ENCODE results near the gene AGAP1.

AGAP1 gene

DNA sequence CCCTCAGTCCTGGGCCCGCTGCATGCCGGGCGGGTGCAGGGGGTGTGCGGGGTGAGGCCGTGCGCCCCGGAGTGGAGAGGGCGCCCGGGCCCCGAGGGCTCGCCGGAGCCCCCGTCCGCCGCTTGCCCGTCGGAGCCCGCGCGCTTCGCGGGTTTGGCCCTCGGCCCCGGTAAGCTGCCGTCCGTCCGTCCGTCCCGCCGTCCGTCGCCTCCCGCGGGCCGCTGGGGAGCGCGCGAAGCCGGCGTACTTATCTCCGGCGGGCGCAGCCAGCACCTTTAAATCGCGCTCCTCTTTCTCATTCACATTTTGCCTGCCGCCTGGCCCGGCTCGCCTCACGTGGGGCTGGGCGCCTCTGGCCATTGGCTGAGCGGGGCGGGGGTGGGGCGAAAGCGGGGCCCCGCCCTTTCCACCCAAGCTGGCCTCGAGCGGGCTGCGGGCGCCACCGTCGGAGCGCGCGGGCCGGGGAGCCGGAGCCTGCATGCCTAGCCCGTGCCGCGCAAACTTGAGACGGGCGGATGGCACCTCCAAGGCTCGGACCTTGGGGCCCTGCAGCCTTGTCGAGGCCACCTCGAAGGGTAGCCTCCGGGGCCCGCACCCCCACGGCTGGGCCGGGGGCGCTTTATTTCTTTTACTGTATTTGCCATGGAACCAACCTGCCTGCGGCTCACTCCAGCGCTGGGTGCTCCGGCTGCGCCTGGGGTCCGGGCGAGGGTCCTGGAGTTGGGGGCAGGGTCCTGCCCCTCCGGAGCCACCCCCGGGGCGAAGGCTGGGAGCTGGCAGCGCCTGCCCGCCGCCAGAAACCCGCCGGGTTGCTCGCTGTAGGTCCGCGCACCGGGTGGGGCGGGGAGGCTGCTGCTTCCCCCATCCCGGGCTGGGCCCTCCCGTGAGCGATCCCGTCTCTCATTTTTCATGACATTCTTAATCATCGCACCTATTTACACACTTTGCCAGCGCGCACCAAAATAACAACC is 674.6 kb downstream of the AGAP1 start, which contains the start of gene GBX2:
TSS of gene GBX2 (minus strand) at position 277 of the 971 bp plus-strand sequence. CDS start 415 bp downstream, outside the sequence.
- DNase-seq (ENCODE audit: low read depth, low spot score), result peak; percentile 83

DNA sequence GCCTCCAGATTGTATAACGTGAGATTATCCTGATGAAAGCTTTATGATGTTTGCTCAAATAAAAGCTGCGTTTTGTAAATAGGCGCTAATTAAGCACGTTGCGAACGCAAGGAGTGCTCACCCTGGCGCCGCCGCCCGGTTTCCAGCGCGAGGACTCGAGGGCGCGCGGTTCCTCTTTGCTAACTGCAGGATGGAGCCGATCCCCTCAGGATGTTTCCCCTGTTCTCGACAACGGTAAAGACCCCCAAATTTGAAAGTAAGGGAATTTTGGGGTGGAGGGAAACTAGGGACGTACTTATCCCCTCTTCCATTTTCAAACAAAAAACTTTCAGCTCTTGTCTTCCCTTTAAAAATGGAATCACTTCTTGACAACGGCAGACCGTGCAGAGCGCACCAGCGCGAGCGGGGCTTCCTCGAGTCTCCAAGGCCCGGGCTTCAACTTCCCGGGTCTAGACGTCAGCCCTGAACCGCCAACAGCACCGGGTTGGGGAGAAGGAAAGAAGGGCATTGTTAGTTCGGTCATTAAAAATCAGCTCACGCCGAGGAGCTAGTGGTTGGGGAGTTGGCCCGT is 675.4 kb downstream of the AGAP1 start:
- no peak for DNase-seq (ENCODE audit: low read depth, low spot score)

DNA sequence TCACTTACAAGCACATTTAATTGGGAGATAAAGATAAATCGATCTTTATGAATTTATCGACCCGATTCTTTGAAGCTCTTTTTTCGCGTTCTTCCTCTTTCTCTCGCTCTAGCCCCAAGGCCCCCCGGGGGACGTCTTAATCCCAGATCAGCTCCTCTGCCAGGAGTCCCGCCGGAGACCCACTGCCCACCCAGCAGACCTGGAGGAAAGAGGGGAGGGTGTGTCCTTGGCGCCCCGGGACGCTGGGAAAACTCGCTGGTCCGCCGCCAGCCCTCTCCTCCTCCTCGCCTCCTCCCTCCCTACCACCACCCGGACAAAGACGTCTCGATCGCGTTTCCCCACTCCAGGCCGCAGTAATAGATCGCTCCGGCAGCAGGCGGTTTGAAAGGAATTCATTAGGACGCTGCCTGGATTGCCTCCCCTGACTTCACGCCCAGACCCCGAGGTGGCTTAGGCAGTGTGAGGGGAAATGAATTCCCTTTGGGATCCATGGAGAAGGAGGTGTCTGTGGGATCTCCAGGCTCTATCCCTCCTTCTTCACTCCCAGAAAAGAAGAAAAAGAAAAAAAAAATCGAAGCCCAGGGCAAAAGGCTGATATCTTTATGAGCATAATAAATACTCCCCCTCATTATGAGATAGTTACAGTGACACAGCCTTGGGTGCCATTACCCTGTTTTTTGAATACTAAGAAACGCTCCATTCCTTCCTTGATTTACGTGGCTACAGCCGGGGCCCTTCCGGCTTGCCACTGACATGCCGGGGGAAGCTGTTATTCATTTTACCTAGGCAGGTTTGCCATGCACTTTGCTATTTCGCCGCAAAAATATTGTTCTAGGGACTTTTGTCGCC is 676.1 kb downstream of the AGAP1 start:
- no peak for DNase-seq (ENCODE audit: low read depth, low spot score)

DNA sequence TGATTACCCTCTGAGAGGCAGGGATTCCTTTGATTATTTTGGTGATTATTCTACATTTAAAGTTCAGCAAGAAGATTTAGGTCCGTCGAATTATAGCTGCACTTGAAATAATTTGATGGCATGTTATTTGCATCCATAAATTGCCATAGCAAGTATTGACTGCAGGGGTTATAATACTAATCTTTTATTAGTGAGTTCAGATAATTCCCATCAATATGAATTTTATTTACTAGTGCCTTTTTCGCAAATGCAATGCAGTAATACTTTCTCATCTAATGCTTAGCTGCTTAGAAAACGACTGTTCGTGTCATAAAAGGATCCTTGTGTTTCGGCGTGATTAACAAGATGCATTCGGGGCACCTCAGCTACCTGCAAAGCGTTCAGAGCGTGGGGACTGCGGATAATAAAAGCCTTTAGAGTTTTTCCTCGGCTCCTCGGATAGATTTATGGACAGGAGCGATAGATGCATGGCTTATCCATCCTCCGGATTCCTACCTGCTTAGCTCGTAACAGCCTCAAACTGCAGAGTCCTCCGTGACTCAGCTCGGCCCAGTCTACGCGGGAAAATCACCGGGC is 676.8 kb downstream of the AGAP1 start:
- DNase-seq (ENCODE audit: low read depth, low spot score), result no peak

DNA sequence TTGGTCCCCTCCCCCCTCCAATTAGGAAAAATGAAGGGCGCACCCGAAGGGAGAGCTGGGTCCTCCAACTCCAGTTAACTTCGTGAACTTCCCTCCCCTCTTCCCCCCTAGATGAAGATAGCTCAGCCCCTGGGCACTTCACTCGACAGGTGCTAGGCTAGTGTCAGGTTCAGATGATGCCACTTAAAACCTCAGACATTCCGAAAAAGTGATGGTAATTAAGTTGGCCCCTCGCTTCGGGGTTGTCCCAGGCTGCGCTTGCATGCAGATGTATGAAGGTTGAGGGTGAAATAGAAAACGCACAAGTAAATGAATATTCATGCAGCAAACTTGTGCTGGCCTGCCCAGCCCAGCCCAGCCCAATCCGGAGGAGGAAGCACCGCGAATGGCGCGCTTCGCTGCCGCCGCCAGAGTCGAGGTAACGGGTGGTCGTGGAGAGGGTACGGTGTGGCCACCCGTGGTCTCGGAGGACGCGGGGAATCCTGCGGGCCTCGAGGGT is 677.4 kb downstream of the AGAP1 start:
- no peak for DNase-seq (ENCODE audit: low read depth, low spot score)

DNA sequence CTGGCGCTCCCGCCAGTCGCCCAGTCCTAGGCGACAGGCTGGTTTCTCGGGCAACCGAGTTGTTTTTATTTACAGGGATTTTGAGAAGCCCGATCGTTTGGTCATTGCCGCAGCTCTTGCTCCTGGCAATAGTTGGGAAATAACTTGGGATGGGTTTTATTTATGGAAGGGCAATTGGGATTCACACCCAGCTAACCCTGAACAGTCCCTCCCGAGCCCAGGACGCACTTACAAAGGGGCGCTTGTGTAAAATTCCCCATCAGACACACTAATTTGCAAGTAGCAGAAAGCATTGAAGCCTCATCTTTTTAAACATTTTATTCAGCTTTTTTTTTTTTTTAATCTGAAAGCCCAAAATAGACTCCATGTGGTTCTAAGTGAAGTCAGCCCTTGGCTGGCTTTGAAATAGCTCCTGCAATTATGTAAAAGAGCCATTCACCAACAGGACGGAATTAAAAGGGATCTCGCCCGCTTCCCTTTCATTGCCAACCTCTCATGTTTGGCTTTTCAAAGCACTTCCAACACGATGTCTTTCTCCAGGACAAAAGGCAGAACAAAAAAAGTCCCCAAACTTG is 677.9 kb downstream of the AGAP1 start:
- DNase-seq (ENCODE audit: low read depth, low spot score), result no peak

DNA sequence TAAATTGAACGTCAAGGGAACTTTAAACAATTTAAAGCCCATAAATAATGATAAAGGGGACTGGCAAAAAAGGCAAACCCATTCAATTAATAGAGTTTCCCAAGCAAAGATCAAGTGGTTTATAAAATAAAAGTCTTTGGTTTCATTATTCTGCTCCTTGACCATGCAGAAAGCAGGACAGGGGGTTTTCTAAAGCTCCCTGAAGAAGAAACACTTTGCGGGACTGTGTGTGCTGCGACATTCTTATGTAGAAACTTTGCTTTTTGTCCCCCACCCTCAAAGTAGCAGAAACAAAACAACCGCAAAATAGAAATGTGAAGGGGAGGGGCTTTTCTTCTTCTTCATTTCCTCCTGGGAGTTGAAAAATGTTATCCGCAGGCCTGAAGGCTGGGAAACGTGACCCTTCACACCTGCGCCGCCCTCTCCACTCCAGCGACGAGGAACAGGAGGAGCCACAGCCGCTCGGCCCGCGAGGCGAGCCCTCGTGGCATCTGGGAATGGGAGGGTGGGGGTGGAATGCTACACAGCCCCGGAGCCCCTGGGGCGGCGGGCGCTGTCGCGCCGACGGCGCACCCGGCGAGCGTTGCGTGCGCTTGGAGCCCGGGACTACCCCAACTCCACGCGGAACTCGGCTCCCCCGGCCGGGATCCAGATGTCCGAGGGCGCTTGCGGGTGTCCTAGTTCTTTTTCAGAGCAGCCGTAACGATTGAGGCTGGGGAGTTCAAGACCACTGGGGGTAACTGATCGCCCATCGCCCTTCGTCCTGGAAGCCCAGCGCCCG is 678.6 kb downstream of the AGAP1 start:
- DNase-seq (ENCODE audit: low read depth, low spot score), result no peak

DNA sequence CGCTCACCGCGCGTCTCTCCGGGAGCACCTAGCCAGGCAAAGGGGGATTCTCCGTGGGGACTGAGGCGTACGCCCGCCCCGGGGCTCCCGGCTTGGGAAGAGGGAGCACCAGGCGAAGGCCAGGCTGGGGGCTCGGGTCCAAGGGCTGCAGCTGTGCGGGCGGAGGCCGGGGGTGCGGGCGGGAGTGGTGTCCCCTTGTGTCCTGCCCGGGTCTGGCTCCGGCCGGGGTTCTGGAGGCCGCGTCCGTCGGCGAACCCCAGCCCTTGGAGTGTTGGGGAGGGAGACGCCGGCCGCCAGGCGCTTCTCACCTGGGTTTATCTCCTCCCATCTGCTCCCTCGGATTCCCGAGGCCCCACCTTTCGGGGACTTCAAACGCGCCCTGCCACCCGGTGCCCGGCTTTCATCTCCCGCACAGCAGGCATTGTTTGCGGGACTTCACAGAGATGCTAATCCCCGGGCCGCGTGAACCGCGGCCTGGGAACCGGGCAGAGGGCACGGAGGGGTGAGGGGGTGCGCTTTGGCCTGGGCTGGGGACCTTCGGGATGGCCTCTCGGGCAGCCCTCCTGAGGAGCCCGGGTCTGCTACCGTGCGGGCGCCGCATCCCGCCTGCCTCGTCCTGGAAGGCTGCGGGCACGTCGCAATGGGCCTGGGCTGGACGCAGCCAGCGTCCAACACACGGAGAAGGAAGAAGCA is 679.3 kb downstream of the AGAP1 start:
- DNase-seq (ENCODE audit: low read depth, low spot score), result no peak

DNA sequence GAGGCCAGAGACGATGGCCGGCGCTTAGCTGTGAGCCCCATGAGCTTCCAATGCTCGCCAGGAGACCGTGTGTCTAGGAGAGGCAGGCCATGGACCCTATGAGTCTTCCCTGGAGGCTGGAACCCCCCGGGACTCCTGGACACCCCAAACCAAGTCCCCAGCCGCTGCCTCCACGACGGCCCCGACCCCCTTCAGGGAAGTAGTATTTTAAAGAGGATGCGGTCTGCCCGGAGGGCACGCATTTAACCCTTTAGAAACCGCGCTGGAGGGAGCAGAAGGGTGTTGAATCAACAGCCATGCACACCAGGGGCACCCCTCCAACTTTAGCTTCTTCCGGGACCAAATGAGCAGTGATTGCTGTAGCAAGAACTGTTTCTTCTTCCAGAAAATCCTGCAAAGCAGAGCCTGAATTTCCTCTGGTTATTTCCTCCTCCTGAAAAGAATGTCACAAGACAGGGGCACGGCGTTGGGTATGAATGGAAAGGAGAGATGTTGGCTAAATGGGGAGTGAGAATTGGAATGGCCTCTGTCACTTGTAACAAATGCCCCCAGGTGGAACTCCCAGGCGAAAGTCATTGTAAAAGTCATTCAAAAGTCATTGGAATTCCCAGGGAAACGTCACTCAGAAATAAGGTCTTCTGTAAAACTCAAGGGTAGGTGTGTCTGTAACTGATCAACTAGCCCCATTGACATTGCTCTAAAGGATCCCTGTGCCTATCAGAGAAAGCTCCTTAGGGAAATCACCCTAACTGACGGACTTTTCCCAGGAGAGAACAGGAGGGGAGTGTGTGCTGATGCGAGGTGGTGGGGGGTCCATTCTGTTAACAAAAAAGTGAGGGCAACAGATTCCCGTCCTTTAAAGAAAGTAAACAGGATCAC is 680.1 kb downstream of the AGAP1 start:
- DNase-seq (ENCODE audit: low read depth, low spot score), result no peak

DNA sequence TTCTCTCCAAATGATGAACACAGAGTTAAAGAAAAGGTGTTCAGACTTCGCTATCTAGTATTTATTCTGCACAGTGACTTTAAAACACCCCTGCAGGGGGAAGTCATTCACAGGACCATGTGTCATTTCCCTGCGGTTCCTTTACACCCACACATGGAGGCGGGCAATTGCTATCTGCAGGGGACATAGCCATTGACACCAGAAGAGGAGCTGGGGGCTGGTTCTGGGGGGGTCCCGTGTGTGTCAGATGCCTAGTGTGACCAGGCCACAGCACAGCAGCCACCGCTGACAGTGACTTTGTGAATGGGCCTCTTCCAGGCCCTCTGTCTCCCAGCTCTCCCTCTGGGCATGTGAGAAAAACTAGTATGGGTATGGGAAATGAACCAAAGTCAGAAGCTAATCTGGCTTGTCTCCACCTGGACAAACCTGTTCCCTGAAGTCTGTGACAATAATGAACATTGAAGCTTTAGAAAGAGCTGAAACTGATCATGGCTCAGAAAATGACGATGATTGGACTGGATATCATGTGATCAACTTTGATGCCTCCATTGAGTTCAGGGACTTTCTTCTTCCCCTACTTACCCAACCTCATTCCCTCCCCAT is 681.8 kb downstream of the AGAP1 start:
- no peak for DNase-seq (ENCODE audit: low read depth, low spot score)

DNA sequence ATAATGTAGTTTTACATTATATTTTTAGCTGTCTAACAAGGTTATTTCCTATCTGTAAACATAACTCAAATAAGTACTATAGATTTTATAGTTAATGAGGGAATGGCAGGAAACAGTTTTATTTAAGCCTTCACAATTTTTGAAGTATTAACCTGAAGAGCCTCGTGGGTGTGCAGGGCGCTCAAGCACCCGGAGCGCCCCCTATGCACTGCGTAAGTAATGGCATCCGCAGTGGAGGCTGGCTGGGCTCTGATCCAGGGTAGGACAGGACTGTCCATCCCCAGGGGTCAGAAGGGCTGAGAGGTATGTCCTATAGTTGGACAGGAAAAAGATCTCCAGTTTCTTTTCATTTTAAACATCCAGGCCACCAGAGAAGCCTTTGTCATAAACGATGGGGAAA is 682.6 kb downstream of the AGAP1 start:
- no peak for DNase-seq (ENCODE audit: low read depth, low spot score)

DNA sequence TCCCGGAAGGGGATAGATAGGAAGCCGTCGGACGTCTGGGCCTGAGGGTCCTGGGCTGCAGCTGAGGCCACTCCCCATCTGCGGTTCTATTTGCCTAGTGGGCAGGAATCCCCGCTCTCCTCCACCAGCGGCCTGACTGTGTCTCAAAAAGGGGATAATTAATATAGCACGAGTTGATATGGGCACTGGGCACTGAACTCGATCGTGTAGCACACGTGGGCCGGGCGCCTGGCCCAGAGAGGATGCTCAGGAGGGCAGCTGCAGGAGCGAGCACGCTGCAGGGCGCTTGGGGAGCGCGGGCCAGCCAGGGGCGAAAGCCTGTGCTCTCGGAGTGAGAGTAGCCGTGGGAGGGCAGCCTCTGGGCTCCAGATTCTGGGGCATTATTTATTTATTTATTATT is 683.1 kb downstream of the AGAP1 start:
- DNase-seq (ENCODE audit: low read depth, low spot score), result no peak

DNA sequence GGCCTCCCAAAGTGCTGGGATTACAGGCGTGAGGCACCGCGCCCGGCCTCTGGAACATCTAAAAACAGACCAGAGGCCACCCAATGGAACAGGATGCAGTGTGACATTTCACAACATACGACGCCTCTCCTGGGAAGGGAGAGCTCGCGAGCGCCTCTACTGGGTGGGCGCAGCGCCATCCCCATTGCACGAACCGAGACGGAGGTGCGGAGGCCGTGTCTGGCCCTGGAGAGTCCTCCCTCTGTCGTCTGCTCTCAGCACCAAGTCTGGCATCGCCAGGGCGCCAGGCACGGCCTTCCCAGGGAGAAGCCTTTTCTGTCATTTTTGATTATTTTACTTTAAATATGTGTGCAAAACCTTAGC is 683.7 kb downstream of the AGAP1 start:
- peak; percentile 64 for DNase-seq (ENCODE audit: low read depth, low spot score)

DNA sequence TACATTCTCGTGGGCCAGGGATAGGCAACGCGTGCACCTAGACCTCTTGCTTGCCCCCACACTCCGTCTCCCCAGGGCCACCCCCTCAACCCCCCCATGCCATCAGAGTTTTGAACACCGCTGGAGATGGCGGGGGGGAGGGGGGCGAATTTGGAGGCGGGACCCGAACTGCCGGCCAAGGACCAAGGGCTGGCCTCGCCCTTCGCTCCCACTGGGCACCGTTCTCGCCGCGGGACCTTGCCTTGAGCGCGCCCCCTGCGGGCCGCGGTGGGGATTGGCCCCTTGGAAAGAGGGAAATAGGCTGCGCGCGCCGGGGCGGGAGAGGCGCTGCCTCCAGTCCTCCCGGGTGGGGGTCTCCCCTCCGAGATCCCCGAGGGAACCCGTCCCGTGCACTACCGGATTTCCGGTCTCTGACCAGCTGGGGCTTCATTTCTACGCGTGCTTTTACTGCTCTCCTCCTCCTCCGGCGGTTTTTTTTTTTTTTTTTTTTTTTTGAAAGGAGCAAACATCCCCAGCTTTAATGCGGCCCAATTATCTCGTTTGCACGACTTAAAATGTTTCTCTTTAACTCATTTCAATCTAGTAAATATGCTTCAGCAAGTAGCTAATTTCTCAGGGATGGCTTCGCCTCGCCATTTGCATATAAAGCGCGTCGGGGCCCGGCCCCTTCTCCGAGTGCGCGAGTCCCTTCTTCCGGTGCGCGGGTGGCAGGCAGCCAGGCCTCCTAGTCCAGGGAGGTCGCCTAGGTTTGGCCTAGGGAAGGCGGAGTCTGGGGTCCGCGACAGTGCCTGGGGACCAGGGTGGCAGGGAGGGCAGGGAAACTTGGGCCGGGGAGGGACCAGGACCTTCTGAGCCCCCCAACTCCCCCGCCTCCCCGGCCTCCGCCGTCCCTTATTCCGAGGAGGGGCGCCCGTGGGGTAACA is 684.4 kb downstream of the AGAP1 start:
- peak; percentile 85 for DNase-seq (ENCODE audit: low read depth, low spot score)

DNA sequence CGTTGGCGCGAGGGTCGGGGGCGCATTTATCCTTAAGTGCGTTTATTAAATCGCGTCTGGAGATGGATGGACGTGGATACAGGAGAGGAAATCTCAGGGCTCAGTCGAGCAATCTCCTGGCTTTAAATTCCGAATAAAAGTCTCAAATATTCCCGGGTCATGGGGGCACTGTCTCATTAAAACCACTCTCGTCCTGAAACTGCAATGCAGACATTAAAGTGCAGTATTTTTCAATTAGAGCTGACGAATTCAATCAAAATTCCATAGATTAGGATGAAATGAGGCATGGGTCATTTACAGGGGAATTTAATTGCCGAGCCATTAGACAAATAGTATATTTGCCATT is 685.0 kb downstream of the AGAP1 start:
- DNase-seq (ENCODE audit: low read depth, low spot score), result no peak

DNA sequence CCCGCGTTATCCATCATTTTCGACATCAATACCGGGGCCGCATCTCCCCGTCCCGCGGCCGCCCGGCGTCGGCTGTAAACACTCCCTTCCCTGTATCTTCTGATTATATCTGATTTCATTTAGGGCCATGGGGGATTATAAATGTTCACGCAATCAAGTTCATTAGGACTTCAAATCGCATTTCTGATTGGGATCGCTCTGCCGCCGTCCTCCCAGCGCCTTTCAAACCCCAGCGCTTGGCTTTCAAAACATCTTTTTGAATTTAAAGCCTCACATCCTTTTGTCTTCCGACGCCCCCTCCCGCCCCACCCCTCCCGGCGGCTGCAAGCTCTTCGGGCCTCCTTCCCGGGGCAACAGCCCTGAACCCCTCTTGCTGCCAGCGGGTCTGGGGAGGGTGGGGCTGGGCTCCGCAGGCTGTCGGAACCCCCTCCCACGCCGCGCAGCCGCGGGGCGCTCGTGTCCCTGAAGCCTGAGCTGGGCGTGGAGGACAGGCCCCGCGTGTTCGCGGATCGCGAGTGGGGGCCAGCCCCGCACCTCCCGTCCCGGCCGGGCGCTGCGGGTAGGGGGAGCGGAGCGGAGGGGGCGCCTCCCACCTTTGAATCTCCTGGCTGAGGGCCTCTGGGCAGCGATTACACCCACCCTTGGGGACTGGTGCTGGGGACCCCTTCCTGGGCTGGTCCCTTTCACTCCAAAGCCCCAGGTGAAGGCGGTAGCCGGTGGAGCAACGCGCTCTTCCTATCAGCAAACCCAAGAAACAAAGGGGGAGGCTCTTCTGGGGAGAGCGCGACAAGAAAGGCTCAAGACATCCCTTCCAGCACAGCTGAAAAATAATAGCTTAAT is 685.6 kb downstream of the AGAP1 start:
- no peak for DNase-seq (ENCODE audit: low read depth, low spot score)
